ENCODE measurements around the gene COL17A1.

The COL17A1 gene

GRCh38 chr10:104034401-104035193 is 51.1 kb downstream of the COL17A1 start:
- FAIRE-seq (no peak), DNase-seq (ENCODE audit: insufficient read length, low spot score) (no peak)
- no peak for TF ChIP-seq CTCF (IDR thresholded peaks at IDR 0.05; ENCODE audit: insufficient read depth, missing control alignments)

- DNase-seq (ENCODE audit: insufficient read length, low spot score) (no peak), FAIRE-seq (no peak)
- TF ChIP-seq CTCF (IDR thresholded peaks at IDR 0.05; ENCODE audit: insufficient read depth, missing control alignments): no peak
Measured at GRCh38 chr10:104033966-104034365, 51.7 kb downstream of the COL17A1 start.

- no peak for TF ChIP-seq CTCF (IDR thresholded peaks at IDR 0.05; ENCODE audit: insufficient read depth, missing control alignments)
- FAIRE-seq (no peak), DNase-seq (ENCODE audit: insufficient read length, low spot score) (no peak)
Measured at GRCh38 chr10:104033401-104033930, 52.2 kb downstream of the COL17A1 start.

- no peak for DNase-seq (ENCODE audit: insufficient read length, low spot score)
Measured at GRCh38 chr10:104032144-104032775, 53.4 kb downstream of the COL17A1 start.

GRCh38 chr10:104031631-104032030 is 54.0 kb downstream of the COL17A1 start:
- FAIRE-seq (no peak), DNase-seq (ENCODE audit: insufficient read length, low spot score) (no peak)

More at GRCh38 chr10:104032144-104032775, 53.4 kb downstream of the COL17A1 start:
- FAIRE-seq: no peak
- TF ChIP-seq CTCF (IDR thresholded peaks at IDR 0.05; ENCODE audit: insufficient read depth, missing control alignments): no peak

GRCh38 chr10:104029521-104029860 is 56.2 kb downstream of the COL17A1 start:
- DNase-seq (ENCODE audit: insufficient read length, low spot score): no peak
- no peak for FAIRE-seq
- TF ChIP-seq CTCF (IDR thresholded peaks at IDR 0.05; ENCODE audit: insufficient read depth, missing control alignments): no peak

More at GRCh38 chr10:104031631-104032030, 54.0 kb downstream of the COL17A1 start:
- TF ChIP-seq CTCF (IDR thresholded peaks at IDR 0.05; ENCODE audit: insufficient read depth, missing control alignments): no peak
